Osteocyte (in vitro differentiated cells): ENCODE measurements around the gene PITPNC1. TPM values are rescaled to one million over a fixed set of nuclear protein-coding genes. Genes with fewer than 3 reads are reported as not detected.

Source experiments
- DNase-seq: peaks from one replicate; pipeline ENCODE4 v3.0.0; 2021; ENCODE audit warnings: mixed read lengths; ENCODE audit not compliant: unreplicated experiment; ENCODE audit errors: extremely low spot score
- H3K27ac Mint-ChIP-seq: one replicate; pipeline ENCODE4 v1.8.0; 2021; ENCODE audit warnings: mild to moderate bottlenecking, mixed read lengths; ENCODE audit not compliant: unreplicated experiment
- H3K27me3 Mint-ChIP-seq: one replicate; pipeline ENCODE4 v1.8.0; 2021; ENCODE audit warnings: mixed read lengths; ENCODE audit not compliant: unreplicated experiment
- H3K36me3 Mint-ChIP-seq: one replicate; pipeline ENCODE4 v1.8.0; 2021; ENCODE audit warnings: mixed read lengths; ENCODE audit not compliant: unreplicated experiment
- H3K4me1 Mint-ChIP-seq: one replicate; pipeline ENCODE4 v1.8.0; 2021; ENCODE audit warnings: mixed read lengths; ENCODE audit not compliant: unreplicated experiment
- H3K4me3 Mint-ChIP-seq: one replicate; pipeline ENCODE4 v1.8.0; 2021; ENCODE audit warnings: mild to moderate bottlenecking, moderate library complexity, mixed read lengths; ENCODE audit not compliant: unreplicated experiment
- H3K9me3 Mint-ChIP-seq: one replicate; pipeline ENCODE4 v1.8.0; 2021; ENCODE audit warnings: mixed read lengths; ENCODE audit not compliant: unreplicated experiment
- CTCF ChIP-seq: fragments of 200-600 bp; sonication (generic); IDR thresholded peaks from 2 replicates; pipeline ENCODE4 v1.5.0; 2021; ENCODE audit warnings: antibody characterized with exemption, mild to moderate bottlenecking, moderate library complexity
- total RNA-seq: library from RNA; stranded (reverse); gene quantifications from 2 replicates; pipeline ENCODE4 v1.2.1, GENCODE V29; 2021

PITPNC1 gene
- total RNA-seq, 1 donor from 2014 or later, result 18.0 TPM

- Mint-ChIP-seq H3K27ac (no peak overlapping the region), H3K9me3 (peaks cover 5% of the 10 kb centered on the region), H3K27me3 (no peaks in the 10 kb centered on the region), H3K36me3 (no peaks in the 10 kb centered on the region), H3K4me1 (no peaks in the 10 kb centered on the region), H3K4me3 (no peak overlapping the region)
- no peak for TF ChIP-seq CTCF
- no peak for DNase-seq
Observed at GRCh38 chr17:67503184-67503583, 126.1 kb downstream of the PITPNC1 start.

GRCh38 chr17:67503739-67504138, 126.7 kb downstream of the PITPNC1 start:
- Mint-ChIP-seq H3K4me3 (no peak overlapping the region), H3K36me3 (no peaks in the 10 kb centered on the region), H3K27ac (no peak overlapping the region), H3K9me3 (peaks cover 5% of the 10 kb centered on the region), H3K4me1 (no peaks in the 10 kb centered on the region), H3K27me3 (no peaks in the 10 kb centered on the region)
- no peak for DNase-seq
- TF ChIP-seq CTCF, result no peak

- Mint-ChIP-seq H3K36me3 (no peaks in the 10 kb centered on the region), H3K4me1 (no peaks in the 10 kb centered on the region), H3K27me3 (no peaks in the 10 kb centered on the region), H3K9me3 (peaks cover 5% of the 10 kb centered on the region), H3K4me3 (no peak overlapping the region), H3K27ac (no peak overlapping the region)
- TF ChIP-seq CTCF, result no peak
- no peak for DNase-seq
Observed at GRCh38 chr17:67504182-67504581, 127.1 kb downstream of the PITPNC1 start.

- Mint-ChIP-seq H3K36me3 (no peaks in the 10 kb centered on the region), H3K9me3 (peaks cover 5% of the 10 kb centered on the region), H3K4me3 (no peak overlapping the region), H3K27ac (no peak overlapping the region), H3K4me1 (peaks cover 4% of the 10 kb centered on the region), H3K27me3 (no peaks in the 10 kb centered on the region)
- DNase-seq, result no peak
- TF ChIP-seq CTCF, result no peak
Observed at GRCh38 chr17:67506966-67507365, 129.9 kb downstream of the PITPNC1 start.

GRCh38 chr17:67509390-67510287, 132.6 kb downstream of the PITPNC1 start:
- peaks cover 4% of the 10 kb centered on the region for H3K4me1 Mint-ChIP-seq
- DNase-seq, result no peak
- peaks cover 1% of the 10 kb centered on the region for H3K36me3 Mint-ChIP-seq
- no peaks in the 10 kb centered on the region for H3K27me3 Mint-ChIP-seq
- no peak for TF ChIP-seq CTCF
- peaks cover 5% of the 10 kb centered on the region for H3K9me3 Mint-ChIP-seq
- no peak overlapping the region for H3K27ac Mint-ChIP-seq
- no peak overlapping the region for H3K4me3 Mint-ChIP-seq
